DMS114 treated with DMSO at 0.1 percent for 48 hours (cell line): ENCODE measurements around the gene STXBP3.

Experiments used
- DNase-seq: peaks from one replicate; lab custom pipeline; 2025; ENCODE audit not compliant: unreplicated experiment; lab: John Stamatoyannopoulos, UW

The STXBP3 gene

DNA sequence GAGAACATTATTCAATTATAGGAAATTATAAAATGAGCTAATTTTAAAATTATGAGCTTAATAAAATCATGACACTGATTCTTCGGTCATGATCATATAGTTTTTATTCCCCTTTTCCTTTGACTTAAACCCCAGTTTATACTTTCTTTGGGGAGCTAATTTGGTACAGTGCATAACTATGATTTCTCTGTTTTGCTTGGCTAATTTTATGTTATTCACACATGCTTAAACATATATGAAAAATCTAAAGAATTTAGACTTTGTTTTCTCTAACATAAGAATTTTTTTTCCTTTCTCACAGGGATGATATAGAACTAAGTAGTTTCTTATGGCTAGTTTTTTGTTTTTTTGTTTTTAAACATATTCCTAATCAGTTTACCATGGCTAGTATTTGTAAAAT lies 52.5 kb downstream of the STXBP3 start:
- DNase-seq: no peak

DNA sequence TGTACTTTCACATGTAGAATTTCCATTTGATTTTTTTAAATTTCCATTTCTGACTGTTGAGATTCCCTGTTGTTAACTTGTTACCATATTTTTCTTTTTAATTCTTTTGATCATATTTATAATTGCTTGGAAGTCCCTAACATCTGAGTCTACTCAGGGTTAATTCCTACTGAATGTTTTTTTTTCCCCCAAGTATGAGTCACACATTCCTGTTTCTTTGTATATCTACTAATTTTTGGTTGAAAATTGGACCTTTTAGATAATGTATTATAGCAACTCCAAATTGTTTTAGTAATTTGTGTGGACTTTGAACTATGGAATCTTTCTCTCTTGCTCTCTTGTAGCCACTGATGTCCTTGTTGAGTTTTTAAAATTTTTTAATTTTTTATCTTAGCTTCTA lies 54.6 kb downstream of the STXBP3 start:
- DNase-seq: no peak

DNA sequence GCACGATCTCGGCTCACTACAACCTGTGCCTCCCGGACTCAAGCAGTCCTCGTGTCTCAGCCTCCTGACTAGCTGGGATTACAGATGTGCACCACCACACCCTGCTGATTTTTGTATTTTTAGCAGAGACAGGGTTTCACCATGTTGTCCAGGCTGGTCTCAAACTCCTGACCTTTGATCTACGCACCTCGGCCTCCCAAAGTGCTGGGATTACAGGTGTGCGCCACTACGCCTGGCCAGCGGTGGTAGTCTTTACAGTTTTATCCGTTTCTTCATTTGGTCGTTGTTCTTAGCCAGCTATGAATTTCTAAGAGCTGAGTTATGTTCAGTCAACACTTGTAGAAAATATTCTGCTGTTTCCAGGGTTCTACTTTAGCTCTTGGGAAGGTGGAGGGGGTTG lies 57.1 kb downstream of the STXBP3 start:
- DNase-seq: no peak

DNA sequence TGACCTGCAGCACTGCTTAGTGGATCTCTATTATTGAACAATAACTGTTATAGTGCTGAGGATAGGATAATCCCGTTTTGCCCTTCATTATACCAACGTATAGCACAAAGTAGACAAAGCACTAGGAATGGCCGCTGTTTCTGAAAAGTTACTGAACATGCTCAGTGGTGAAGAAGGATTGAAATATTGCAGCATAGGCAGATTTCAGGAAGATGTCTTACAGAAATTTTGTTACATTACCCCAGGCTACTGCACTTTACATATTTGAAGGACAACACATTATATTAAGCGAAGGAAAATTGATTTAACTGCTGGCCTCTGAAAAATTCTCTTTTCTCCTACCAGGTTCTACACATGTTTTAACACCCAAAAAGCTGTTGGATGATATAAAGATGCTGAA lies 62.0 kb downstream of the STXBP3 start:
- no peak for DNase-seq

DNA sequence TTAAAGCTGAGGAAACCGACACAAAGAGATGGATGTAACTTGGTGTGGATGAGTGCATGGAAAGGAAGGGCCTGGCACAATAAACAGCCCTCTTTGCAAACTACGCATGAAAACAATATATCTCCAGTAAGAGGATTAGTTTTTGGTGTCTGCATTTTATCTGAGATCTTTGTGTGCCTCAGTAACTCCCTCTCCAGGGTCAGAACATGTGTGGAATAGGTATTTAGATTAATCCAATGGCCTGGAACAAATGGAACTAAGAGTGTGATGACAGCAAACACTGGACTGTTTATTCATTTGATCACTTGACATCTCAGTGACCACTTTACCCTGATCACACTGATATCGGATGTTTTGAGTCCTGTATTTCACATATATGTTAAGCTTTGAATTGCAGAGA lies 65.1 kb downstream of the STXBP3 start:
- no peak for DNase-seq

DNA sequence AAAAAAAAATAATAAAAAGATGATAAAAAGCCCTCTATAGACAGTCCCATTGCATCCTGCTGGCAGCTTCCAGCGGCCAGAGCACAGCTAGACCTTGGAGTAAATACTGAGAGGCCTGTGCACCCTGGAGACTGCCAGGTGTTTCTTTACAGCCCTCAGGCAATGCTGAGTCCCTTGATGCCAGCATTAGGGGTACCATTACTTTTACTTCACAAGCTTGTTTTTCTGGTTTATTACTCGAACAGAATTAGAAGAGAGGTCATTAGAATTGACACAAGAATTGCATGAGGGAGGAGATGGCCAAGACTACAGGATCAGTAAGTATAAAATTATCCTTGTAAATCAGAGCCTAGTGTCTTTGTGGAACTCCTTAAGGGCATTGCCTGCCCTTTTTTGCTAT lies 66.9 kb downstream of the STXBP3 start:
- DNase-seq: no peak

DNA sequence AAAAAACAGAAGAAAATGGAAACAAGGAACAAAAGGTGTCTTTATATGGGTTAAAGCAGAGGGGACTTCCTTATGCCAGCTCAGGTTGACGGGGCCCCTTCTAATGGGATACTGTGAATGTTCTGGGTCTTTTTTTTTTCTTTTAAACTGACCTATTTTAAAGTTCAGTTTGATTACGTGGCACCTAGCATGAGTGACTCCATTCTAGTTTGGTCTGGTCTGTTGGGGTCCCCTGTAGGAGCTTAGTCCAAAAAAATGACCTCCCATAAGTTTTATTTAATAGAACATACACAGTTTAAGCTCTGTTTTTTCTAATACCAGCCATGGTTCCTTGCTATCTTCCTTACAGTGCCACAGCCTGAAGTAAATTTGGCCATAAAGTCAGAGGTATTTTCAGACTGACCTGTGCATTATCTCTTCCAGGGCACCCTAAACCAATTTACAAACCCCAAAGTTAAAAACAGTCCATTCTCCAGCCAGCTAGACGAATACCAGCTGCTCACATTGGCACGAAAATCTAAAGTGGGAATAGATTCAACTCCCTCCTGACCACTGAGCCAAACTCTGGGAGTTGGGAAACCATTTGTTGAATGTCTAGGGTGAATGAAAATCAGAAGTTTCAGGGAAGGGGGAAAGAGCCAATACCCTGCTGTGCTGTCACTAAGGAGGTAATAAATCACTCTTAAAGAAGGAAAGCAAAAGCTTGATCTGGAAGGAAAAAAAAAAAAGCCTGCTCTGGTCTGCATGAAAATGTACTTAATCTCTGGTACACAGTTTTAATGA lies 68.1 kb downstream of the STXBP3 start:
- DNase-seq: no peak

DNA sequence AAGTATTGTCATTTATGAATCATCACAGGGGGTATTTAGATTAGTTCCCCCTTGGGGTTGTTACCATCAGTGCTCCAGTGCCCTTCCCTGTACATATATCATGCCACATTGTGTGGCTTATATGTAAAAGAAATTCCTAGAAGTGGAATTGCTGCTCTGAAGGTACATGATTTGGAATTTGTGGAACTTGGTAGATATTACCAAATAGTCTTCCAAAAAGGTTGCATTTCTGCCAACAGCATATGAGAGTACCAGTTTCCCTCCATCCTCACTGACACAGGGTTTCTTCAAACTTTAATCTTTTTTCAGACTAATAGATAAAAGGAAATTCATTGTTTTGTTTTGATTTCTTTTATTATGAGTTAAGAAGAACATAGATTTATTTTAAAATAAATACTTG lies 69.1 kb downstream of the STXBP3 start:
- DNase-seq: no peak

DNA sequence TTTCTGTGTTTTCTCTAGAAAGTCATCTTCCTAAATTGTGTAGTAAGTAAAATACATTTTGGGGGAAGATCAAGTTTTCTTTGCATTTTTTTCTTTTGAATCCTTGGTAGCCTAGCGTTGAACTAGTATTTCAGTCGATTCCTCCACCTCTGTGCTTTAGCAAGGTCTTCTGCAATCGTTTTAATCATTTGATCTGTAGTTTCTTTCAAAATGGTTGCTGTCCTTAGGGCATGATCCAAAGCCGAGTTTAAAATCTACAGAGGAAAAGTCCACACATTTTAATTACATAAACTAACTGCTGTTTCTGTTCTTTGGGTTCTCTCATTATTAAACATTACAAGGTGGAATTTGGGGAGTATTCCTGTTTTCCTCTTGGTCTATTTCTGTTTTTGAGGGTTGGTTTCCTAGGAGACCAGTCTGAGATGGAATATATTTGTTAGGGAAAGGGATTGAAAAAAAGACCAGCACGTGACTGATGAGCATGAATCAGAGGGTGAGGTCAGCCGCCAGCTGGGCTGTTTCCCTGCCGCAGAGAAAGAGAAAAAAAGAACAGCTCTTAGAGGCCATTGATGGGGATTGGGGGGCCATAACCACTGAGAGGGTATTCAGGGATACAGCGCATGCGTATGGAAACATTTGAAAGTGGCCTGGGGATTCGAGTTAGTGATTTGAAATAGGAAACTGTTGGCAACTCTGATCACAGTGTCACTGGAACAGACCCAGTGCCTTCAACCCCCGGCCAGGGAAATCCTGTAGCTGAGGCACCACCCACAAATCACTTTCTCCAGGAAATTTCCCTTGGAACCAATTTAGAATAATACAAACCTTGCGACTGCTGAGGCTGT lies 69.8 kb downstream of the STXBP3 start:
- DNase-seq: no peak

DNA sequence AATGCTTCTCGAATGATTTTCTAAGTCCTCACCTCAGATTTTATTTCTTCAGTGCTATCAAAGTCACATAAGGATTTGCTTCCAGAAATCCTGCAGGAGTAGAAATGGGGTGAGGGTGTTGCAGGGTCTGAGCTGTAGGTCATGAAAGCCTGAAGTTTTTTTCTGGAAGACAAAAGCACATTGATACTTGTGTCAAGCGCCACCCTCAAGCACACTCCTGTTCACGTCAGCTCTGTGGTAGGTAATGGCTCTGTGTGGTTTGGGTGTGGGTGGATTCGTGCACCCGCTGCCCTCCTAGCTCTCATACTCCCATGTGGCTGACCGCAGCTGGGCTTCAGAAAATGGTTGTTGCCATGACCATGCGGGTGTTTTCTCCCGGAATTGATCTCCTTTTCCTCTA lies 70.5 kb downstream of the STXBP3 start:
- no peak for DNase-seq

DNA sequence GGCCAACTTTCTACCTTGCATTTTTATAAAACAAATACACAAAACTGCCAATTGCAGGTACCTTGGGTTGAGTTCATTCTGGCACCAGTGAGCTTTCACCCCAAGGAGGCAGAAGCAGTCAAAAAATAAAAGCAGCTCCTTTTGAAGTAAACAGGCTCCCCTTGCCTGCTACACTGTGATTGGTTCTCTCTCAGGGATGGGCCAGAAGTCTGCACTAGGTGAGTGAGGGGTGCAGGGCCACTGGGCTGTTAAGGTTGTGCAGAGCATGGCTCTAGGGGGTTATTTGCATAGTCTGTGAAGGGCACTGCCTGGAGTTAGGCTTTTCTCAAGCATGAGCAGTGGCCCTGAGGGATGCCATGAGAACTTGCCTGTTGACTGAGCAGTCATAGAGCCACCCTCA lies 71.3 kb downstream of the STXBP3 start:
- DNase-seq: no peak

DNA sequence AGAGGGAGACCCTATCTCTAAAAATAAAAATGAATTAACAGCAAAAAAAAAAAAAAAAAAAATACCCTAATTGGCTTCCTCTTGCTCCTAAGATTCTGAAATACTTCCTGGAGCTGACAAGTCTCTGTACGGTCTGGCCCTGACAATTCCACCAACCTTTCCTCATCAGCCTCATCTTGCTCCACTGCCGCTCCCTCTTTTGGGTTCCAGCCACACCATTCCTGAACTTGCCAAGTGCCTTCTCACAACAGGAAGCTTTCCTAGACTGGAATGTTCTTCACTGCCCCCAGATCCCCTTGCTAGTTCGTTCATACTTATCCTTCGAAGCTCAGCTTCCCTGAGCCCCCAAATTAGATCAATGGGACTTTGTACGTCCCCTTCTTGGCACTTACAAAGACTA lies 73.4 kb downstream of the STXBP3 start:
- DNase-seq: no peak

DNA sequence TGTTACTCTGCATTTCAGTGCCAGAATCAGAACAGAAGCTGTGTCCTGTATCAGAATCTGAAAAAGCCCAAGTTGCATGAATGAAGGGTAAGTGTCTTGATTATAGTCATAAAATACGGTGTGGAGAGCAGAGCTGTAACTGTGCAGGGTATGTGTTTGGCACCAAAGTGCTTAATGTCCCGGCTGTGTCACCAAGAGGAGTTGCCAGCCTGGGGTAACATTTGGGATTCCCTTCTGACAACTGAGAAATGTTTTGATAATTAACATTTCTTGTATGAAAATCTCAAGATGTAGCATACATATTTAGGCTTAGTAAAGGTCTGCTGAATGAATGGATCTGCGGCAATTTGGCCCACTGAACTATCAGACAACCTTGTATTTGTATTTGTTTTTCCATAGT lies 77.2 kb downstream of the STXBP3 start:
- DNase-seq: no peak

DNA sequence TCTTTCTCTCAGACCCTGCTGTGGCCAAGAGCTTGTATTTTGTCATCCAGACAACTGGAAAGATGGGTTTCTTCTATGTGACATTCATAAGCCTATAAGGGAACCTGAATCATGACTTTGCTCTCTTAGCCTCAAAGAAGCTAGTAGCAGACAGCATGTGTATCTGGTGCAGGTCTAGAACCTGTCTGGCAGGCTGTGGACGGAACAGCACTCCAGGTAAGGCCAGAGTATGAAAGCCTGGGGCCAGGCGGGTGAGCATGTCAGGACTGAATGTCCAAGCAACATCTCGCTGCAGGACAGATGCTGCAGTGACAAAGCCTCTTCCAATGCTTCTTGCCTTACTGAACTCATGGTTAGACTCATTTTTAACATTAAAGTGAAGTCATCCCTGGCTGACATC lies 77.6 kb downstream of the STXBP3 start:
- DNase-seq: no peak

DNA sequence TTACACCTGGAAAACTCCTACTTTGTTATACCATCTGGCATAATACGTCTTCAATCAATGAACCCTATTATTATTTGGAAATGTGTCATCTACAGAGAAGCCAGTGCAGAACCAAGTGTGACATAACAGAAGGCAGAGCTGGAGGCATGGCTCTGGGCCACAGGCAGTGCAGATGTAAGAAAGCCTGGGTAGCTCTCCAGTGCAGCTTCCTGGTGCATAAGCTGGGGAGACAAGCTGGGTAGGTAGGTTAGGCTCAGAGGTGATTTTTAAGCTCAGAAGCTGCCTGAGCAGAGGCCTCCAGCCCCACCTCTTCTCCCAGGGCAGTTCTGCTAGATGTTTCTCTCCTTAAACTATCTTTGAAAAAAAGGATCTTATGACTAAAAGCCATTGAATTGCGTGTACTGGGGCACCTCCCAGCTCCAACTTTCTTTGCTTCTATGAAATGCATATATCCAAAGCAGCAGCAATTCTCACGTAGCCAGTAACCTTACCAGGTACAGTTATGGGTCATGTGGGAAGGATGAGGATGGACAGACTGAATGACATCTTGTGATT lies 79.7 kb downstream of the STXBP3 start:
- DNase-seq: no peak

DNA sequence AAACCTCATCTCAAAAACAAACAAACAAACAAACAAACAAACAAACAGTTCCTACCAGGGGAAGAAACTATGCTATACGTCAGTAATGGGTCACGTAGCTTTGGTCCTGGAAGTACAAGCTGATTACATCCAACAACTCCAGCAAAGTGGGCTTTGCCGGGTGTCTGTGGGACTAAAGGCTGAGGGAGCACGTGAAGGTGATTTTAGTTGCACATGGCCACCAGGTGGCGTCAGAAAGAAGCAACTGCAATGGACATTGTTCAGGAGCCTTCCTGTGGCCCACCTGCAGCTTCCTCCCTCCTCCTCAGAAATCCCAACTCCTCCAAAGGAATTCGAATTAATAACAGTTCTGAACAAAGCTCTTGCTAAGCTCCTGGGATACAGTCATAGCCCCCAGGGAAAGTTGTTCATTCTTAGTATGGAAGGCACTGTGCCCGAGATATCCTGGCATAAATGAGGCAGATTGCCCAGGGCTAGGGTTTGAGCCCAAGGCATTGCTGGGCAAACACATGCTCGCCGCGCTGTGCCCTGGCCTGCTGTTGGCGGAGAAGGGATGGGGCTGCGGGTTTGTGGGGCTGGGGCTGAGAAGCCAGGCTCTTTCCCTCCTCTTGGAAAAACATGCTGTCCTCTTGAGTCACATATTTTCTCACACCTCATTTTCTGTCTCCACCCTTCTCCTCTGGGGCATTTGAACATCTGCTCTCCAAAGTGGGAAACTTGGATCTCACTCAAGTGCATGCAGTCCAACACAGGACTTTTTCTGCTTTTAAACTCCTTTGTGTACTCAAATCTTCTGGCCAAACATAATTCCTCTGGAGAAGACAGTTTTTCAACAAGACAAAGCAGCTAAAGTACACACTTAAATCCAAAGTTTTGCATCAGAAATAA lies 81.8 kb downstream of the STXBP3 start:
- peak; percentile 65 for DNase-seq

DNA sequence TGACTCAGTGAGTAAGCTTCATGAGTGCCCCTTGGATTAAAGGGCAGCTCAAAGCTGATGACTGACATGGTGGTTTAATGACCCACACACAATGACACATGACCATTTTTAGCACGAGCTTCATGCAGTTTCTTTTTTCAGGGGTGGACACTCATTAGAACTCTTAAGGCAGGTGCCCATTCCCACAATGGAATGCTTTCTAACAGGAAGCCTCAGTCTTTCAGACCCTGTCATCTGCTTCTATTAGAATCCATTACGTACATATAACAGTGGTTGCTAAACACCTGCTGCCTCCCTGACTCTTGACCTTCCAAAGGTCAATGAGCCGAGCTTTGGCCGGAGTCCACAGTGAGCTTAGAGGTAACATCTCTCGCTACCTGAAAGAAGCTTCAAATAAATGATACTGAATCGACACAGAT lies 83.0 kb downstream of the STXBP3 start:
- DNase-seq: no peak

DNA sequence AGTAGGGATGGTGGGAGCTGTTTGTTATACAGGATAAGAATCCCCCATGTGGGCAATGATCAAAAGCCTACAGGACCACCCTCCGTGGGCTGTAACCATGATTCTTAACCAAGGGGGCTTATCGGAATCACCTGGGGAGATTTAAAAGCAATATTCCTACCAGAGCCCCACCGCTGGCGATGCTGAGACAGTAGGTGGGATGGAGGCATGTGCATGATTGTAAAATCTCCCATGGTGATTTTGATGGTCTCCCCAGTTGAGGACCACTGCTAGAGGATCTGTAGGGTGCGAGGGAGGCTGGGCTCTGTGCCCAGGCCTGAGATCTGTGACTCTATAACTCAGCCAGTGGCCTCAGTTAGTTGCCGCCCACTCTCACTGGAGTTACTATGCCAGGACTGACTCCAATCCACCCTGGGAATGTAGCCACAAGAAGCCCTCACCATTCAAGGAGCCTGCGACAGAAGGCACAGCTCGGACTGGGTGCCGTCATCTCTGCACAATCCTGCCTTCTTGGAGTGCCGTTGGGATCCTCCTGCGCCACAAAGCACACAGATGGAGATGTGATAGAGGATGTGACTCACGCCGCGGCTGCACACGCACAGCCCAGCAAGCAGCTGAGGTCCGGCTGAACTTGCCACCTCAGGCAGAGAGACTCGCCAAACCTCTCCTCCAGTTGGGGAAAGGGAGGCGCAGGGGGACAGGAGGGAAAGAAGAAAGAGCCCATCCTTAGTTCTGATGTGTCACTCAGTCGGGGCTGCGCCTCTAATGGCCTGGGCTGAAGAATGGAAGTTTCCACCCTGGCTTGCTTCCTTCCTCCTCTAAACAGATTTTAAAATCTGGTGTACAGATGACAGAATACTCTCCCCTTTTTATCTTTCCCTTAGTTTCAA lies 83.9 kb downstream of the STXBP3 start:
- DNase-seq: no peak

DNA sequence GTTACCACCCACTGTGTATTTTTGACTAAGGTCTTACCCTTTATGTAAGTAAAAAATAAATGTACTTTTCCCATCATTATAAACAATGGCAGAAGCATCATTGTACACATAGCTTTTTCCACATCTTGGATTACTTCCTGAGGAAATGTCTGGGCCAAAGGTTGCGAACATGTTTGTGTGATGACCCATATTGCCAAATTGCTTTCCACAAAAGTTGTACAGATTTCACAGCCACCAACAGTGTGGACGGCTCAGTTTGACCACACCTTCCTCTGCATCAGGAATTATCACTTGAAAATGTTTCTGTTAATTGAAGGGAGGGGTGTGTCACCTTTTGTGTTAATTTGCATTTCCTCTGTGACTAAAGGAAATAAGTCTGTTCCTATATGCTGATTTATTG lies 84.8 kb downstream of the STXBP3 start:
- DNase-seq: no peak

DNA sequence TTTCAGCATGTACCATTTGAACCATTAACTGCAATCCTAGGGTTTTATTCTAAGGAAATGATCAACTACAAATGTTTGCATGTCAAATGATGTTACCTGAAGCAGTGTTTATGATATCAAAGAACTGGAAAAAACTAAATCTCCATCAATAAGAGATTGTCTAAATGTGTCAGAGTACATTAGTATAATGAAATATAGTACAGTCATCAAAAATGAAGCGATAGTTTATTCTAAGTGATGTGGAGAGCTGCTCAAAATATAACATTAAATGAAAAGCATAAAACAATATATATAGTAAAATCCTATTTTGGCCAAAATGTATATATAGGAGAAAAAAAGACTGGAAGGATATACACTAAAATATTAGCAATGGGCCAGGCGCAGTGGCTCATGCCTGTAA lies 86.5 kb downstream of the STXBP3 start:
- DNase-seq: no peak
